Nephron (organoid): Measurements from ENCODE around the gene BMP2K.
"Not testable (repeated sequence)": the region's sequence is repeated elsewhere in the genome, so short reads cannot be mapped to it uniquely, and the experiment has no call there.

Experiments used
- H3K27ac Mint-ChIP-seq, 3 experiments: 2 replicates each; pipeline ENCODE4 v1.8.0; 2020; ENCODE audit warnings: mixed read lengths in 3 of 3, mild to moderate bottlenecking in 2 of 3, moderate library complexity in 1 of 3
- H3K27me3 Mint-ChIP-seq: 2 replicates; pipeline ENCODE4 v1.8.0; 2021; ENCODE audit warnings: low read depth, mild to moderate bottlenecking, moderate library complexity, mixed read lengths
- H3K36me3 Mint-ChIP-seq: 2 replicates; pipeline ENCODE4 v1.8.0; 2020; ENCODE audit warnings: low read depth, mixed read lengths
- H3K4me1 Mint-ChIP-seq: 2 replicates; pipeline ENCODE4 v1.8.0; 2020; ENCODE audit warnings: mixed read lengths
- H3K4me3 Mint-ChIP-seq, 3 experiments: 2 replicates each; pipeline ENCODE4 v1.8.0; 2020; ENCODE audit warnings: mild to moderate bottlenecking in 3 of 3, mixed read lengths in 3 of 3, moderate library complexity in 2 of 3
- H3K9me3 Mint-ChIP-seq: 2 replicates; pipeline ENCODE4 v1.8.0; 2020; ENCODE audit warnings: mixed read lengths
- CTCF ChIP-seq, 3 experiments: fragments of 200-600 bp; sonication (generic); IDR thresholded peaks; one replicate each; pipeline ENCODE4 v1.5.0; 2021; ENCODE audit warnings: antibody characterized with exemption in 3 of 3; ENCODE audit not compliant: unreplicated experiment in 3 of 3

BMP2K gene

GRCh38 chr4:78829296-78829695 is 53.1 kb downstream of the BMP2K start:
- Mint-ChIP-seq H3K27ac (no peak overlapping the region), H3K9me3 (no peaks in the 10 kb centered on the region), H3K27me3 (no peaks in the 10 kb centered on the region), H3K36me3 (peaks cover 72% of the 10 kb centered on the region), H3K4me1 (no peaks in the 10 kb centered on the region), H3K4me3 (no peak overlapping the region)
- no peak for TF ChIP-seq CTCF (IDR thresholded peaks at IDR 0.05; ENCODE audit: unreplicated experiment in 3 of 3)

GRCh38 chr4:78839676-78840075 is 63.5 kb downstream of the BMP2K start:
- not testable (repeated sequence) for H3K27ac Mint-ChIP-seq, H3K27me3 Mint-ChIP-seq, H3K9me3 Mint-ChIP-seq, H3K4me1 Mint-ChIP-seq, H3K4me3 Mint-ChIP-seq
- peaks cover 51% of the 10 kb centered on the region for H3K36me3 Mint-ChIP-seq

GRCh38 chr4:78840286-78840685 is 64.1 kb downstream of the BMP2K start:
- not testable (repeated sequence) for H3K27ac Mint-ChIP-seq, H3K4me1 Mint-ChIP-seq, H3K4me3 Mint-ChIP-seq, H3K27me3 Mint-ChIP-seq, H3K9me3 Mint-ChIP-seq
- peaks cover 47% of the 10 kb centered on the region for H3K36me3 Mint-ChIP-seq

- Mint-ChIP-seq H3K4me3 (no peak overlapping the region), H3K27ac (no peak overlapping the region), H3K27me3 (no peaks in the 10 kb centered on the region), H3K4me1 (no peaks in the 10 kb centered on the region), H3K9me3 (no peaks in the 10 kb centered on the region), H3K36me3 (peaks cover 13% of the 10 kb centered on the region)
- TF ChIP-seq CTCF (IDR thresholded peaks at IDR 0.05; ENCODE audit: unreplicated experiment in 3 of 3) = no peak
Measured at GRCh38 chr4:78845472-78845871, 69.3 kb downstream of the BMP2K start.

- no peaks in the 10 kb centered on the region for H3K27me3 Mint-ChIP-seq
- H3K9me3 Mint-ChIP-seq = no peaks in the 10 kb centered on the region
- peaks cover 14% of the 10 kb centered on the region for H3K36me3 Mint-ChIP-seq
- H3K4me3 Mint-ChIP-seq = no peak overlapping the region
- no peak for TF ChIP-seq CTCF (IDR thresholded peaks at IDR 0.05; ENCODE audit: unreplicated experiment in 3 of 3)
- no peaks in the 10 kb centered on the region for H3K4me1 Mint-ChIP-seq
- H3K27ac Mint-ChIP-seq = no peak overlapping the region
Measured at GRCh38 chr4:78846258-78846657, 70.1 kb downstream of the BMP2K start.

GRCh38 chr4:78862314-78862737 is 86.2 kb downstream of the BMP2K start:
- Mint-ChIP-seq H3K27ac (peak overlapping the region in 1 of 3 experiments; percentile 59), H3K27me3 (no peaks in the 10 kb centered on the region), H3K9me3 (no peaks in the 10 kb centered on the region), H3K4me1 (peaks cover 4% of the 10 kb centered on the region), H3K36me3 (peaks cover 25% of the 10 kb centered on the region), H3K4me3 (no peak overlapping the region)
- no peak for TF ChIP-seq CTCF (IDR thresholded peaks at IDR 0.05; ENCODE audit: unreplicated experiment in 3 of 3)

GRCh38 chr4:78863254-78863869 is 87.2 kb downstream of the BMP2K start:
- Mint-ChIP-seq H3K4me1 (peaks cover 4% of the 10 kb centered on the region), H3K36me3 (peaks cover 30% of the 10 kb centered on the region), H3K27me3 (no peaks in the 10 kb centered on the region), H3K4me3 (no peak overlapping the region), H3K27ac (no peak overlapping the region), H3K9me3 (no peaks in the 10 kb centered on the region)
- TF ChIP-seq CTCF (IDR thresholded peaks at IDR 0.05; ENCODE audit: unreplicated experiment in 3 of 3) = no peak
